ENCODE measurements around the gene IQSEC1.

GRCh38 chr3:12935861-12936830 lies 137.1 kb downstream of the IQSEC1 start:
- TF ChIP-seq CTCF (optimal IDR thresholded peaks at IDR 0.05 in 1 of 3, IDR thresholded peaks at IDR 0.05 in 1 of 3, conservative IDR thresholded peaks at IDR 0.05 in 1 of 3; ENCODE audit: extremely low read depth in 1 of 3, insufficient read depth in 2 of 3, low read length in 3 of 3) (no peak), EZH2 (IDR thresholded peaks at IDR 0.05; ENCODE audit: low read length) (no peak)
